HG03457 (cell line): ENCODE measurements around the gene PRKG1.
"Not testable (repeated sequence)": the region's sequence is repeated elsewhere in the genome, so short reads cannot be mapped to it uniquely, and the experiment has no call there.

Experiments
- ATAC-seq: cut with Tn5 transposase; IDR thresholded peaks from one replicate; pipeline ENCODE4 v1.9.1; 2021; ENCODE audit warnings: moderate number of reproducible peaks; ENCODE audit not compliant: unreplicated experiment

PRKG1 gene

GRCh38 chr10:51112013-51112412 lies 37.7 kb downstream of the PRKG1 start:
- ATAC-seq, result no peak

- no peak for ATAC-seq
Observed at GRCh38 chr10:51113007-51113406, 38.7 kb downstream of the PRKG1 start.

GRCh38 chr10:51117053-51117660 lies 42.9 kb downstream of the PRKG1 start:
- ATAC-seq, result no peak

GRCh38 chr10:51117794-51118193 lies 43.5 kb downstream of the PRKG1 start:
- ATAC-seq, result no peak

GRCh38 chr10:51119441-51119840 lies 45.2 kb downstream of the PRKG1 start:
- ATAC-seq, result no peak

- no peak for ATAC-seq
Observed at GRCh38 chr10:51121861-51122260, 47.6 kb downstream of the PRKG1 start.

GRCh38 chr10:51124852-51125251 lies 50.6 kb downstream of the PRKG1 start:
- no peak for ATAC-seq

- no peak for ATAC-seq
Observed at GRCh38 chr10:51125518-51125917, 51.2 kb downstream of the PRKG1 start.

- no peak for ATAC-seq
Observed at GRCh38 chr10:51129946-51130544, 55.8 kb downstream of the PRKG1 start.

- ATAC-seq, result peak; percentile 70
Observed at GRCh38 chr10:51137756-51138529, 63.7 kb downstream of the PRKG1 start.

- no peak for ATAC-seq
Observed at GRCh38 chr10:51139176-51139575, 64.9 kb downstream of the PRKG1 start.

GRCh38 chr10:51141010-51141409 lies 66.7 kb downstream of the PRKG1 start:
- ATAC-seq, result no peak

GRCh38 chr10:51144161-51144781 lies 70.0 kb downstream of the PRKG1 start:
- no peak for ATAC-seq

- ATAC-seq, result no peak
Observed at GRCh38 chr10:51145375-51145774, 71.1 kb downstream of the PRKG1 start.

- ATAC-seq, result no peak
Observed at GRCh38 chr10:51147644-51148399, 73.5 kb downstream of the PRKG1 start.

GRCh38 chr10:51156926-51157325 lies 82.6 kb downstream of the PRKG1 start:
- no peak for ATAC-seq

GRCh38 chr10:51158832-51159231 lies 84.5 kb downstream of the PRKG1 start:
- ATAC-seq, result no peak

- no peak for ATAC-seq
Observed at GRCh38 chr10:51159841-51160240, 85.6 kb downstream of the PRKG1 start.

- no peak for ATAC-seq
Observed at GRCh38 chr10:51162002-51162401, 87.7 kb downstream of the PRKG1 start.

- ATAC-seq, result not testable (repeated sequence)
Observed at GRCh38 chr10:51163380-51164049, 89.2 kb downstream of the PRKG1 start.
